GM19455 (cell line): ENCODE results near the gene COLEC12.

Experiments used
- ATAC-seq: cut with Tn5 transposase; IDR thresholded peaks from one replicate; pipeline ENCODE4 v1.9.1; 2021; ENCODE audit not compliant: unreplicated experiment

The COLEC12 gene

DNA sequence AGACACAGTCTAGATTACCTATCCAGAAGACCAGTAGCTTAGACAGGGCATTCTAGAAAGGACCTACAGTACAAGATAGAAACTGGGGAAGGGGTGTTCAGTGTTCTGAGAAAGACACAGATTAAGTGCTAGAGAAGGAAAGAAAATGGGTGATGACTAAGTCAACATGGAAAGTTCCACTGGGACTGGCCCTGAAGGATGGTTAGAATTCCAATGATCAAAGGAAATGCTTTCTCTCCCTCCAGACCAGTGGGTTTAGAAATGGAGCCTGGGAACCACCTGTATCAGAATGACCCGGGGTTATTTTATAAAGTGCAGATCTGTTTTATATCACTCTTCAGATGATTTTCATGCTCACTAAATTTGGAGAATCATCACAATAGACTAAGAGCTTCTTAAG lies 5.8 kb upstream of the COLEC12 start:
- no peak for ATAC-seq

DNA sequence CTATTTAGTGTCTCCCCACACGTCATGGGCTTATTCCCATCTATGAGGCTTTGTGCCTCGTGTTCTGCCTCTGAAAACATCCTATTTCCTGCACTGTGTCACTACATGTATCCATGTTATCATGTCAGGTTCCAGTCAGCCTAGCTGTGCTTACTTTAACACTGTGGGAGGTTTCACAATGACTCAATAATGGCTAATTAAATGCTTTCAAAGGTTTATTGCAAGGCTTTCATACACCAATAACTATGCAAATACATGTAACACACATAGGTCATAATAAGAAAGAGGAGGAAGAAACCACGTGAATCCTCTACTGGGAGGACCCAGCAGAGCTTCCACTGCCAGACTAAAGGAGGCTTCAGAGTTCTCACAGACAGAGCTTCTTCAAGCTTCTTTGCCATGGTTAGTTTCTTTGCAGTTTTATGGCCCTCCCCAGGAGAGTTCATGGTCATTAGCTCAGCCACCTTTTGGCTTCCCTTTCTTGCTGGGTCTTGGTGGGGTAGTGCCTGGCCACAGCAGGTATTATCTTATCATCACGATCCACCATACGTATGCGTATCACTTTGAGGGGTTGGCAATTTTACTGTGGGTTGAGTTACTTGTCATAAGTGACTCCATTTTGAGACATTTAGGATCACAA lies 5.1 kb upstream of the COLEC12 start:
- peak; percentile 90 for ATAC-seq

DNA sequence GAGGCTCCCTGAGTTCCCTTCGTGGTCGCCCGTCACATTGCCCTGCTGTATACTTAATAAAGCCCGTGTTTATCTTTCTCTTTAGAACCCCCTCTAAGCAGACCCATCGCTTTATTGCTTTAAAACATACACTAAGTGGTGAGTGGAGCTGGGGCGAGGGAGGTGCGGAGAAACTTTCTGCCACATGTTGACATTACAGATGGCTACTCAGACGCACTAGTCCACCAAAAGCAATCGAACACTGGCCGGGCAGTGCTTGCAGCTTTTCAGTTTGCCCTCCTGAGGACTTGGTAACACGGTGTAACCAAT lies 859 bp upstream of the COLEC12 start:
- ATAC-seq, result no peak

DNA sequence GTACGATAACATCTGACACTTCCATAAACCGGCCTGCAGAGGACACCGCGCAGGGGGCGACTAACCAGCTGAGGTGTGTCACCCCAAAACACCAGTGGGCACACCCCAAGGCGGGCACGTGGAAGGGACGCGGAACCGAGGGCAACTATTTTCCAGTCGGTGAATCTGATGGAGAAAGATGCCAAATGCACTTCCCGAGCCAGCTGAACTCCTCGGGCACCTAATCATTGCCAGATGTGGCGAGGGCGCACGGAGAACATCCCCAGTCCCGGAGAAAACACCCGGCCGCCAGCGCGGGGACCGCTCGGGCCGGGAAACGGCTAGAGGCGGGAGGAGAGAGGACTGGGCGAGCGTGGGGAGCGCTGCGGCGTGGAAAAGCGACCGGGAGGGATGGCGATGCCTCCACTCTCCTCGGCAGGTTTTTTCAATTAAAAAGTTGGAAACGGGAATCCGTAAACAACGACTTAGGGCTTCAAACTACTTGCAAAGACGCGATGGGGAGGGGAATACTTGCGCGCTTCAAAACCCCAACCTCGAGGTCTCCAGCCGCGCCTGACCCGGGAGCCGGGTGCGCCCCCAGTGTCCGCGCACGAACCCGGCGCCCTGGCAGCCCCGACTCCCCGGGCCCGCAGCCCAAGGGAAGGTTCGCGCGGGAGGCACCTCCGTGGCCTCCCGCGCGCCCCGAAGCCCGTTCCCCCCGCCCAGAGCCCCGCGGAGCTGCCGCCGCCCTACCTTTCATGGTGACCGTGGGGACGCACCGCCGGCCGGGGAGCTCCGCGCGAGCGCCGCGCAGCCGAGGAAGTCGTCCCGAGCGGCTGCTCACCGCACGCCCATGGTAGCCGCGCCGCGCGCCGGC lies 497 bp downstream of the COLEC12 start:
- no peak for ATAC-seq

DNA sequence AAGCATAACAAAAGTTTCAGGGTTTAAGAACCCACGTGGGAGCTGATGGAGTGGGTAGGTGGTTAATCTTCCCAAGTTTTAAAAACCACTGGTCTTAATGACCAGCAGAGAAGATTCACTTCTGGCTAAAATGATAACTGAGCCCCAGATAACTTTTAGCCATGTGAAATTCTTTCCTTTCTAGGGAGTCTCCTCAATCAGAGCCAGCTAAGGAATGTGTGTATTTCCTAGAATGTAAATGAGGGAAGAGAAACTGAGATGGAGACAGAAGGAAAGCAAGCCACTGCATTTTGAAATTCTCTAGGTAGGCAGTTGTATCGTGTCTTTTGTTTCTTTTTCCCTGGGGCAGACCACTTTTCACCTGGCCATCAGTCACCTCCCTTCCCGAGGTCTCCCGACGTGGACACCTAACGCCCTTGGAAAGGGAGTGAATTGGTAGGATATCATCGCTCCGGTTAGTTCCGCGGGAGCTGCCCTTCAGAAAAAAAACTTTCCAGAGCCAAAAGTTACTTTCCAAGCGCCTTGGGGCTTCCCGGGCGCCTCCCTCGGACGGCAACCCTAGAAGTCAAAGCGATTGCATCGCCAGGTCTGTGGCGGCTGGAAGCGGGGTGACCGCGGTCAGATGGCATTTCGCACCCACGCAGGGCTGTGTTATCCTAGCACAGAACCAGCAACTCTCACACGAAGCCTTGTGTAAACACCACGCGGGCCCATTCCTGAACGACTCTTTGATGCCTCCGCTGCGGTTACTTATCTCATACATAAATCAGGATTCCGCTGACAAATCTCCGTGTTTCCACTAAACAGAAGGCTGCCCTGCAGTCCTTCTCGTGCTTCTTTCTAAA lies 1.3 kb downstream of the COLEC12 start:
- no peak for ATAC-seq

DNA sequence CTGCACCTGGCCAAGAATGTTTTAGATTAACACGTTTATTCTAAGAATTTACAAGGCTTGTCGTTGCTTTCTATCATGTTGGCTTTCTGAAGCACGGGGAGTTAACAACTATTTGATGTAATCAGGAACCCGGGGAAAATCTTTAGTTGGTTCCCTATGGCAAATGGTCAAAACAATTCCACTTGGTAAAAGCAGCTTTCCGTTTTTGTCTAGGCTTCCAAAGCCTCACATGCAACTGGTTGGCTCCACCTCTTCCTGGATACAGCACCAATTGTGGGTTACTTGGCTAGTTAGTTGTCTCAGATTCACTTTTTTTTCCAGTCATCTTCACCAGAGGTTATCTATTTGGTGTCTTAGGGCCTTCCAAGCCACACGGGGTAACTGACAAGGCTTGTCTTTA lies 2.8 kb downstream of the COLEC12 start:
- no peak for ATAC-seq

DNA sequence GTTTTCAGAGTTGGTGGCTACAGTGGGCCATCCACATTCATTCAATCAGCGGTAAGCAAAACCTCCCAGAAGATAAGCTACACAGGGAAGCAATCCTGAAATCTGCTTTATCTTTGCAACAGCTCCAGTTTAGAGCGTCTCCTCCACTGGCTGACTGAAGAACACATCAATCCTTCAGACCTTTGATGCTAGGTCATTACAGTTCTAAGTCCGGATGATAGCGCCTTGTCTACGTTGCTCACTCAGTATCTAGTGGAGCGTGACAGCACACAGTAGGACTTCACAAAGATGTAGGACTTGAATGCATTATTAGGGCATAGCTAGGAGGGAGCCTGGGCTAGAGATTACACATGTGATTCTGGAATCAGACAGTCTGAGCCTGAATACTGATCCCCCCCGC lies 5.0 kb downstream of the COLEC12 start:
- no peak for ATAC-seq

DNA sequence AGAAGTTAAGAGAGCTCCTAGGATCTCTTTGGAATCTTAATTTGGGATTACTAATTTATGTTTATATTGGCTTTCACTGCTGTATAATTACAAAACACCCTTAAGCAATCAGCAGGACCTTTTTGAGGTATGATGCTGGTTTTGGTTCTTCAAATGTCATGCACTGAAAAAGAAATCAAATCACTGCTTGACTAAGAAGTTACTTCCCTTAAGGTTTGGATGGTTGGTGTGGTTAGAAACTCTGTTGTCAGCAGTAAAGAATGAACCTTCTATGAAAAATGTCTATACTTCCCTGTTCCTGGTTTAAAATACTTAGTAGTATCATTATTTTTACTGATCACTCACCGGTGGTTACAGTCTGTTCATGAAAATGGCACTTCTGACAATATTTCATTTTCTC lies 5.5 kb downstream of the COLEC12 start:
- ATAC-seq, result no peak

DNA sequence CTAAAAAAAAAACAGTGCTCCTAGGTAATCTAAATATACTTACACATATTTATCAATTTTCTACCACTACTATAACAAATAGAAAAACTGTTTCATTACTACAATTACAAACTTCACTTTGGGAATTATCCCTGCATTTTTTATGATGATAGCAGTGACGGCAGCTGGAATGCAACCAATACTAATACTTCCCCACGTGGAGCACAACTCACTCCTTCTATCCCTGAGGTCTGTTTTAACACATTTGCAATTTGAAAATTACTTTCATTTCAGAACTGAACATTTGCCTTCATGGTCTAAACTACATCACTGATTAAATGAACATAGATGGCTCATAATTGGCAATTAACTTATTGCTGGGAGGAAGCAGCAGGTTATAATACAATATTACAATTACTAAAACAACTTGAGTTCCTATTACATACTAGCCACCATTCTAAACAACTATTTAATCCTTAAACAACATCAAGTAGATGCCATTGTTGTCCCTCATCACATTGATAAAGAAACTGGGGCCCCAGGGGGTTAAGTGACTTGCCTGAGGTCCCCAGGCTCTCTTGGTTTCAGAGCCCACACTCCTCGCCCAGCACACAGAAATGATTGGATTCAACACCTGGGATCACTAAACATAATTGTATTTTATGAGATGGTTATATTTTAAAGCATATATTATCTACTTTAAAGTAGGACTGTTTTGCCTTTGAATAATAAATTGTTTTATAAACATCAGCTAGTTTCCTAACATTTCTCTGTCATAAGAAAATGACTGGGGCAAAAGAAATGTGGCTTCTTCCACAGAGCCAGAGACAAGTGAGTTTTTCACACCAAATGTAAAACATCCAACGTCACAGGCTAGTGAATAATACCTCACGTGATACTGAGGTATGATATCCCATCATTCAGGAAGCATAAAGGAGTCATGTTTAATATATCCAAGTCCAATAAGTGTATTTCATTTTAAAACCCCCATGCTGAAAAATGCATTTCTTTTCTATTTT lies 6.2 kb downstream of the COLEC12 start:
- ATAC-seq, result no peak

DNA sequence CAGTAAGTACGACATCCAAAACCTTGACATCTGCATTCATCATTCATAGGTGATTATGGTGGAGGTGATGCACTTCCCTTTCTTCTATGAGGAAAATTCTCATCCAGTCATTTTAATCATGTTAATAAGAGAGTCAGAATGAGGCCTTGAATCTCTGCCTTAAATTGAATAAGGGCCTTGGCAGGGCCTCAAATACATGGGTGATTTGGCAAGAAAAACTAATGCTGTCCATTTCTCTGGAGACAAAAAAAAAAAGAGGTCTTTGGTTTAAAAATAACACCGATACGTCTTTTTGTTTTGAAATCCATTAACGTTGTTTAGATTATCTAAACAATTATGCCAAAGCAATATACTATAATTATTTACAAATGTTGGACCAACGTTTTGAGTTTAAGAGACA lies 8.1 kb downstream of the COLEC12 start:
- ATAC-seq, result no peak

DNA sequence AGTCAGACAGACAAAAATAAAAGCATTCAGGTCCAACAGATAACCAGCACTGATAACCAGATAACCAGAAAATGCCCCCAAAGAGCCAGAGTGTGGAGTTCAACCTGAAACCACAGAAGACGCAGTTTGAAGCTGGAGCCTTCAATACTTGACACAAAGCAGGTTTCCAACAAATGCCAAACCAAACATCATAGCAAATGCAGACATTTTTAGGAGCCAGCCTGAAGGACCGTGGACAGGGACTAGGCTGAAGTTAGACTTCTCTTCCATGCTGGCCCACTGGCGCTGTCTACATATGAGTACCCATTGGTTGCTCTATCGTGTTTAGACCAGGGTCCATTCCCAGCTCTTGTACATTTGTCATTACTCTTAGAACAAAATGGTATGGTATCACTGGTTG lies 9.9 kb downstream of the COLEC12 start:
- no peak for ATAC-seq

DNA sequence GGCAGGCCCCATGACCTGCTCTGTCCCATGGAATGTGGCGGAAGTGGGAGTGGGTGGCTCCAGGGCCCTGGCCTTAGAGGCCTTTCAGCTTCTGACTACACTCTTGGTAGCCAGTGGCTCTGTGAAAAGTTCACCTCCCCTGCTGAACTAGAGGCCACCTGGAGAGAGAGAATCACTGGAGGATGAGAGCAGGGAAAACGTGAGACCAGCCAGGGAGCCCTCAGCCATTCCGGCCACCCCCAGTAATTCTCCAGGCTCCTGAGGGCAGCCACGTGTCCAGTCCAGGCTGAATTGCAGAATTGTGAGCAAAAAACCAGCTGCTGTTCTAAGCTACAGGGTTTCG lies 10.5 kb downstream of the COLEC12 start:
- ATAC-seq, result no peak

DNA sequence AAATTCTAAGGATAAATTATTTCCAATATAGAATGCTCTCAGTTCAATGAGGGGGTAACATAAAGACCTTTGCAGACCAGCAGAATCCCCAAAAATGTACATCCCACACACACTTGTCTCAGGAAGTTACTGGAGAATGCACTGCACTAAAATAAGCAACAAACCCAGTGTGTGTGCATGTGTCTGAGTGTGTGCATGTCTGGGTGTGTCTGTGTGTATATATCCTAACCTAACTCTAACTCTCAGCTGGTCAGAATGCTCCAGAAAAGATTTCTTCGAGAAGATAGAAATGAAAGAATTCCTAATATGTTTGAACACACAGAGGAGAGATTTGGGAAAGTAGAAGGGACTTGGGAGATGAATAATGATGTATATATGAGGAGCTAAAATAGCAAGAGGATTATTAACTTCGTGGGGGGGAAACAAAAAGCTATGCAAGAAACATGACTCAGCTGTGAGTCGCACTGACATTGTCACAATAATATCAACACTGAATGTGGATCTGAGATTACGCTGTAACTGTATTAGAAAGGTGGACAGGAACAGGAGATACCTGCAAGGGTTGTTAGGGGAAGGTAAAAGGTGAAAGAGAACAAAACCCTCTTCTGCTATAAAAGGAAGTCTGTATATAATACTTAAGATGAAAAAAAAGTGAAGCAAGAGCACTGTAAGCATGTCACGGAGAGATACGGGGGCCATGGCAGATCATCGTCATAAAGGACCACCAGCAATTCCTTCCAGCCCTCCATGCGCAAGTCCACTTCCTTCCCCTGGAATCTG lies 11.1 kb downstream of the COLEC12 start:
- ATAC-seq, result no peak

DNA sequence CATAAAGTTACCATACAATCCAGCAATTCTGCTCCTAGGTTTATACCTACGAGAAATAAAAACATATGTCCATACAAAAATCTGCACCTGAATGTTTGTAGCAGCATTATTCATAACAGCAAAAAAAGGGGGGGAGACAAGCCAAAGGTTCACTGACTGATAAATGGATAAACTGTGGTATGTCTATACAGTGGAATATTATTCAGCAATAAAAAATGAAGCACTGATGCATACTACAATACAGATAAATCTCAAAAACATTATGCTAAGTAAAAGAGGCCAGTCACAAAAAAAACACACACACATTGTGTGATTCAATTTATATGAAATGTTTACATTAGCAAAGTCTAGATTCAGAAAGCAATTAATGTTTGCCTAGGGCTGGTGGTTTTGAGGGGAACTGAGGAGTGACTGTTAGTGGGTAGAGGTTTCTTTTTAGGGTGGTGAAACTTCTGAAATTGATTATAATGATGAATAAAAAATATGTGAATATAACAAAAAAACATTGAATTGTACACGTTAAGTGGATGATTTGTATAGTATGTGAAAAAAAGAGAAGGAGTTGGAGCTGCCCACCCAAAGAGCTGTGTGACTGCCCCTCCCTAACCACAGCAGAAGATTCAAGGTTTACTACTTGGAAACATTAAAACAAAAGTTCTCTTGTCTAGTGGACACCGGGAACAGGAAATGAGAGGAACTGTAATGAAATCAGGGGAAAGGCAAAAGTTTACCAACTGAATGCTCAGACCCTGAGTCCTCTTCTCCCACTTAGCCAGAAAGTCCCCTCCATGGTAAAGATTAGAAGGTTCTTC lies 13.4 kb downstream of the COLEC12 start:
- no peak for ATAC-seq

DNA sequence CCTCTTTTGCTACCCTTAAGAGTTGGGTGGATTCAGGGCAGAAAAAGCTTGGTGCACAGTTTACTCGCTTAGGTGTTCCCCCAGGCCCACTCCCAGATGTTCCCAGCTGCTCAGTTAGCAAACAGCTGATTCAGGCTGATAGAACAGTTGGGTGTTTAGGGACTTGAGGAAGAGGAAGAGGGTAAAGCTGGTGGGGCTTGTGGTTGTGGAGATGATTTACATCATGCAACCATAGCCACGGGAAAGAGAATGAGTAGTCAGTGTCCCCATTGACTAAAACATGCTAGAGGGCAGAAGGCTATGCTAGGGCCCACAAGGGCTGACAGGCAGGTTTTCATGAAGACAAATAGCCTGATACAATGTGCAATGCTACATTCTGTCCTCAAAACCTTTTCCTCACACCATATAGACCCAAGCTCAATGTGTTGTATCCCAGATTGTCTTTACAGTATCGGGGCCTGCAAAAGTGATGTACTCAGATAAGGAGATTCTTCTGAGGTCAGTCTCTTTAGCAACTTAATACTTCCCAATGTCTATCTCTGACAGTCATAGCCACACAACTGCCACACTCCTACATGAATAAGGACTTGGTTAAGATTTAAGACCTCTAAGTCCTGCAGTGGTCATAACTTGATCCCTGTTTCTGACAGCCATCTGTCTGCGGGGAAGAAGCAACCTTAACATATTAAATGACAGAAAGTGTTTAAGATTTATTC lies 15.6 kb downstream of the COLEC12 start:
- no peak for ATAC-seq

DNA sequence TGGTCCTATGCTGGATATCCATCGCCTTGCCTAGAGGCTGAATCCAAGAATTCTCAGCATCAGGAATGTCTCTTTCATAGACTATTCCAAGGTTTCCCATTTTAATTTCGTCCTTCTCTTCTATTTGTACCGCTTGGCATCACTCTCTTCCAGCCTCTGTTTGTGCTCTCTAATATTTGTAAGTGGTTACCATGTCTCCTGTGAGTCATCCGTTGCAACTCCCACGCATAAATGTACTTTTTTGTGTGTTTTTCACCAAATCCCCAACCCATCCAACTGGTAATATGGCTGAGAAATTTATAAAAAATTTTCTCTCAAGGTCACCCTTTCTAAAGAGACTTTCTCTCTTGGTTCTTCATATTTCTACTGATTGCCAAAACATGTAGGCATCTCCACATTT lies 21.8 kb downstream of the COLEC12 start:
- no peak for ATAC-seq

DNA sequence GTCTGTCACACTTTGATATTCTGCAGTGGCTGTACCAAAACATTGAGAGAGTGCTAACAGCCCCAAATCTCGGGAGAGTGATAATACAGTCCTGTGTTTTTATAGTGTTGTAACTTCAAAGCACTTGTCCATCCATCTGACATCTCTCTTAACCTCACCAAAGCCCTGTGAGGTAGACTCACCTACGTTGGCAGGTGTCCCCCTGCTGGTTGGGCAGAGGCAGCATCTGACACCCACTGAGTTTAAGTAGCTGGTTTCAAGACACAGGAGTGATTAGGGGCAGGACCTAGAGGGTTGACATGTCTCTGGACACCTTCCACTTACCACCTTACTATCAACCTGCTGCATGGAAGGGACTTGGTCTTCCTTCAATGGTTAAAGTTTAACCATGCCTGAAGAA lies 22.9 kb downstream of the COLEC12 start:
- ATAC-seq, result no peak

DNA sequence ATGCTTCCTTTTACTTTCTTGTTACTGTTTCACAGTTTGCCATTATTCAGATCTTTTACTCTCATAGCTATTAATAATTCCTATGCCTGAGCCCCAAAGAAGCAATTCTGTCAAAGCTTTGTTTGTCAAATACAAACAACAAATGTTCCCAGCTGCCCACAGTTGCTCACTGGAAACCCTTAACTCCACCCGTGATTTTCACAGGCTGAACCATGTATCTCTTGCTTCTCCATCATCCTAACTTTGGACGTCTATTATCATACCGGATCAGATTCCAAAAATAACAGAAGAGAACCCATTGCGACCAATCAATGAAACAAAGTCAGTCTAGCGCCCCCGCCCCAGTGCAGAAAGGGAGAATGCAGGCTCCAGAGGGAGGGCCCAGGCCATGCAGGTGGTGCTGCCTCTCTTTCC lies 24.2 kb downstream of the COLEC12 start:
- no peak for ATAC-seq
